ENCODE results near the gene ADK. TPM values are rescaled to one million over a fixed set of nuclear protein-coding genes. Genes with fewer than 3 reads are reported as not detected.

Gene ADK
- total RNA-seq, 4 donors from 2014 or later, result 15.3 to 23.3 (median 20.8) TPM

DNA sequence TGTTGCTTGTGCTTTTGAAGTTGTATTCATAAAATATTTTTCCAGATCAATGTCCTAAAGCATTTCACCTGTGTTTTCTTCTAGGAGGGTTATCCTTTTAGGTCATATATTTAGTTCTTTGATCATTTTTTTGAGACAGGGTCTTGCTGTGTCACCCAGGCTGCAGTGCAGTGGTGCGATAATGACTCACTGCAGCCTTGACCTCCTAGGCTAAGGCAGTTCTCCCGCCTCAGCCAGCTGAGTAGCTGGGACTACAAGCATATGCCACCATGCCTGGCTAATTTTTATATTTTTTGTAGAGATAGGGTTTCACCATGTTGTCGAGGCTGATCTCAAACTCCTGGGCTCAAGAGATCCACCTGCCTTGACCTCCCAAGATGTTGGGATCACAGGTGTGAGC is 359.6 kb downstream of the ADK start:
- 90 to 100% methylated on average over 1 to 2 of the region's 3 CpGs for WGBS, 2 donors (ENCODE audit: low coverage in 1 of 2)
- H3K27me3 ChIP-seq, result no peaks in the 10 kb centered on the region
- TF ChIP-seq, protein P1, sequence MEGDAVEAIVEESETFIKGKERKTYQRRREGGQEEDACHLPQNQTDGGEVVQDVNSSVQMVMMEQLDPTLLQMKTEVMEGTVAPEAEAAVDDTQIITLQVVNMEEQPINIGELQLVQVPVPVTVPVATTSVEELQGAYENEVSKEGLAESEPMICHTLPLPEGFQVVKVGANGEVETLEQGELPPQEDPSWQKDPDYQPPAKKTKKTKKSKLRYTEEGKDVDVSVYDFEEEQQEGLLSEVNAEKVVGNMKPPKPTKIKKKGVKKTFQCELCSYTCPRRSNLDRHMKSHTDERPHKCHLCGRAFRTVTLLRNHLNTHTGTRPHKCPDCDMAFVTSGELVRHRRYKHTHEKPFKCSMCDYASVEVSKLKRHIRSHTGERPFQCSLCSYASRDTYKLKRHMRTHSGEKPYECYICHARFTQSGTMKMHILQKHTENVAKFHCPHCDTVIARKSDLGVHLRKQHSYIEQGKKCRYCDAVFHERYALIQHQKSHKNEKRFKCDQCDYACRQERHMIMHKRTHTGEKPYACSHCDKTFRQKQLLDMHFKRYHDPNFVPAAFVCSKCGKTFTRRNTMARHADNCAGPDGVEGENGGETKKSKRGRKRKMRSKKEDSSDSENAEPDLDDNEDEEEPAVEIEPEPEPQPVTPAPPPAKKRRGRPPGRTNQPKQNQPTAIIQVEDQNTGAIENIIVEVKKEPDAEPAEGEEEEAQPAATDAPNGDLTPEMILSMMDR (IDR thresholded peaks at IDR 0.05), result no peak
- no peak for TF ChIP-seq POLR2AphosphoS5 (IDR thresholded peaks at IDR 0.05)
- TF ChIP-seq EP300 (IDR thresholded peaks at IDR 0.05), result no peak
- no peak for TF ChIP-seq POLR2A (IDR thresholded peaks at IDR 0.05)

DNA sequence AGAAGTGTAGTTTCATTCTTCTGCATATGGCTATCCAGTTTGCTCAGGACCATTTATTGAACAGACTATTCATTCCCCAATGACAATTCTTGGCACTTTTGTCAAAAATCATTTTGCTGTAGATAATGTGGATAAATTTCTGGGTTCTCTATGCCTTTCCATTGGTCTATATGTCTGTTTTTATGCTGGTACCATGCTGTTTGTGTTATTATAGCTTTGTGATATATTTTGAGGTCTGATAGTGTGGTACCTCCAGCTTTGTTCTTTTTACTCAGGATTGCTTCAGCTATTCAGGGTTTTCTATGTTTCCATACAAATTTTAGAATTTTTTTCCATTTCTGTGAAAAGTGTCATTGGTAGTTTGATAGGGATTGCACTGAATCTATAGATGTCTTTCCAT is 360.0 kb downstream of the ADK start:
- Histone ChIP-seq H3K27ac (no peak overlapping the region), H3K4me3 (no peak overlapping the region), H3K9me3 (peaks cover 0 to 39% (median 0%) of the 10 kb centered on the region in 3 donors), H3K27me3 (no peaks in the 10 kb centered on the region), H3K36me3 (no peaks in the 10 kb centered on the region), H3K4me1 (no peaks in the 10 kb centered on the region)
- ATAC-seq, result no peak
- TF ChIP-seq, protein P1 (IDR thresholded peaks at IDR 0.05), result no peak
- TF ChIP-seq POLR2AphosphoS5 (IDR thresholded peaks at IDR 0.05), result no peak

More for the DNA sequence above, 359.6 kb downstream of the ADK start:
- Histone ChIP-seq H3K4me3 (no peak overlapping the region), H3K9me3 (peaks cover 0 to 39% (median 0%) of the 10 kb centered on the region in 3 donors), H3K27ac (no peak overlapping the region), H3K36me3 (no peaks in the 10 kb centered on the region), H3K4me1 (no peaks in the 10 kb centered on the region)
- no peak for ATAC-seq

DNA sequence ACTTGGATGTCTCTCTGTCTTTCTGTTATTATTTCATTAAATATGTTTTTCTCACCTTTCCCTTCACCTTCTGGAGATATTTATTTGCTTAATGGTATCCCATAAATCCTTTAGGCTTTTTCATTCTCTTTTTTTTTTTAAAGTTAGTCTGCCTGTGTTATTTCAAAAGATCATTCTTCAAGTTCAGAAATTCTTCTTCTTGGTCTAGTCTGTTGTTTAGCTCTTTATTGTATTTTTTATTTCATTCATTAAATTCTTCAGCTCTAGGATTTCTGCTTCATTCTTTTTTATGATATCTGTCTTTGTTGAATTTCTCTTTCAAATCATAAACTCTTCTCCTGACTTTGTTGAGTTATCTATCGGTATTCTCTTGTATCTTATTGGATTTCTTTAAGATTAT is 363.3 kb downstream of the ADK start:
- ATAC-seq, result no peak
- H3K27me3 ChIP-seq, result no peaks in the 10 kb centered on the region
- H3K27ac ChIP-seq, result no peak overlapping the region
- 89 to 91% methylated on average over 1 of the region's 1 CpG for WGBS, 2 donors (ENCODE audit: low coverage in 1 of 2)
- H3K9me3 ChIP-seq, result peaks cover 0 to 39% (median 0%) of the 10 kb centered on the region in 3 donors
- H3K4me1 ChIP-seq, result no peaks in the 10 kb centered on the region
- no peaks in the 10 kb centered on the region for H3K36me3 ChIP-seq
- TF ChIP-seq EP300 (IDR thresholded peaks at IDR 0.05) (no peak), POLR2A (IDR thresholded peaks at IDR 0.05) (no peak), POLR2AphosphoS5 (IDR thresholded peaks at IDR 0.05) (no peak)
- TF ChIP-seq, protein P1 (IDR thresholded peaks at IDR 0.05), result no peak
- no peak overlapping the region for H3K4me3 ChIP-seq

DNA sequence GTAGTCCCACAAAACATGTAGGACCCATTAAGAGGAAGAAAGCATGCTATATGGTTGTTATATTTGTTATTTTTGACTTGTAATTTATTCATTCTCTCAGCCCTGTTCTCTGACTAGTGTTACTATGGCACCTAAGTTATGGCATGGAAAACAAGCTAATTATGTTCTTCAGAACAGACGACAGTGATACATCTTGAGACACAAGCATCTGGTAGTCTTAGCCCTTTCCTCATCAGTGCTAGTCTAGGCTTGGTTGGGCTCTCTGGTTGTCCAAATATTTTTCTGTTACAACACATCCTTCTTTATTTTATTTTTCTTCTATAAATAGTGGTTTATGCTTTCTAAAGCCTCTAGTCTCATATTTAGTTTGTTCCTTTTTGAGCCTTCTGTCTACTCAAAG is 367.0 kb downstream of the ADK start:
- ATAC-seq, result no peak
- Histone ChIP-seq H3K9me3 (peaks cover 0 to 17% (median 0%) of the 10 kb centered on the region in 3 donors), H3K4me3 (no peak overlapping the region), H3K4me1 (no peaks in the 10 kb centered on the region), H3K36me3 (no peaks in the 10 kb centered on the region), H3K27me3 (no peaks in the 10 kb centered on the region), H3K27ac (no peak overlapping the region)
- TF ChIP-seq, protein P1 (IDR thresholded peaks at IDR 0.05), result no peak
- TF ChIP-seq EP300 (IDR thresholded peaks at IDR 0.05) (no peak), POLR2AphosphoS5 (IDR thresholded peaks at IDR 0.05) (no peak), POLR2A (IDR thresholded peaks at IDR 0.05) (no peak)
- WGBS, 2 donors (ENCODE audit: low coverage in 1 of 2), result 25 to 71% methylated on average over 1 of the region's 1 CpG

DNA sequence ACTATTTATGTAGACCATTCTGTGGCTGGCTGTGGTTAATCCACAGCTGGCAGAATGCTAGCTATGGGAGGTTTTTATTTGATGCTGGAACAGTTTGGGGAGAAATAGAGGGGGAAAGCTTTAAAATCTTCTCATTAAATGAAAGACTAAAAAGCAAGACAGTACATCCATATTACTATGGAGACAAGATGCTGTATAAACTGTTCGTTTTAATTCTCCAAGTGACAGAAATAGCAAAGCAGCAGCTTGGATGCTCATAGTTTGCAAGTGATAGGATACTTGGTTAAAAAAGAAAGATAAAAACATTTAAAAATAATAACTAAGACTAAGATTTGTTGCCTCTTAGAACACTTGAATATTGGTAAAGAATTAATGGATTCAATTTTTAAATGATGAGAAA is 370.5 kb downstream of the ADK start:
- H3K27me3 ChIP-seq, result no peaks in the 10 kb centered on the region
- no peaks in the 10 kb centered on the region for H3K9me3 ChIP-seq
- no peak overlapping the region for H3K27ac ChIP-seq
- no peak overlapping the region for H3K4me3 ChIP-seq
- TF ChIP-seq, protein P1 (IDR thresholded peaks at IDR 0.05), result no peak
- no peak for TF ChIP-seq POLR2AphosphoS5 (IDR thresholded peaks at IDR 0.05)
- TF ChIP-seq EP300 (IDR thresholded peaks at IDR 0.05), result no peak
- TF ChIP-seq POLR2A (IDR thresholded peaks at IDR 0.05), result no peak
- H3K4me1 ChIP-seq, result no peaks in the 10 kb centered on the region
- no peaks in the 10 kb centered on the region for H3K36me3 ChIP-seq
- 38 to 63% methylated on average over 1 of the region's 1 CpG for WGBS, 2 donors (ENCODE audit: low coverage in 1 of 2)
- no peak for ATAC-seq

All from gastroesophageal sphincter (tissue), 4 donors.